KMS-11 (cell line): ENCODE data around the gene VENTX.

Experiments used
- H2AFZ ChIP-seq: fragments of 200-600 bp; sonication (generic); 2 replicates; pipeline ENCODE4 v1.6.1; 2016; ENCODE audit warnings: antibody characterized with exemption, mixed run types, low read depth
- H3K27ac ChIP-seq: fragments of 200-600 bp; sonication (generic); 2 replicates; pipeline ENCODE4 v1.6.1; 2016; ENCODE audit warnings: mild to moderate bottlenecking, mixed run types
- H3K27me3 ChIP-seq: fragments of 200-600 bp; sonication (generic); 2 replicates; pipeline ENCODE4 v1.6.1; 2017; ENCODE audit warnings: mild to moderate bottlenecking, low read depth, mixed run types, moderate library complexity; ENCODE audit not compliant: insufficient read depth
- H3K36me3 ChIP-seq: fragments of 200-600 bp; sonication (generic); 2 replicates; pipeline ENCODE4 v1.6.1; 2017; ENCODE audit warnings: mild to moderate bottlenecking, mixed run types; ENCODE audit not compliant: insufficient read depth
- H3K4me1 ChIP-seq: fragments of 200-600 bp; sonication (generic); 2 replicates; pipeline ENCODE4 v1.6.1; 2016; ENCODE audit warnings: mild to moderate bottlenecking, low read depth, mixed run types; ENCODE audit not compliant: poor library complexity, severe bottlenecking
- H3K4me2 ChIP-seq: fragments of 200-600 bp; sonication (generic); 2 replicates; pipeline ENCODE4 v1.7.0; 2016; ENCODE audit warnings: mild to moderate bottlenecking, mixed run types
- H3K4me3 ChIP-seq: fragments of 200-600 bp; sonication (generic); IDR thresholded peaks from 2 replicates; pipeline ENCODE4 v1.6.1; 2017; ENCODE audit warnings: low read depth, low read length, mixed read lengths; ENCODE audit not compliant: insufficient read depth
- H3K79me2 ChIP-seq: fragments of 200-600 bp; sonication (generic); 2 replicates; pipeline ENCODE4 v1.6.1; 2016; ENCODE audit warnings: low read depth, mixed run types; ENCODE audit not compliant: insufficient read depth
- H3K9ac ChIP-seq: fragments of 200-600 bp; sonication (generic); 2 replicates; pipeline ENCODE4 v1.6.1; 2016; ENCODE audit warnings: mild to moderate bottlenecking, mixed run types
- H4K20me1 ChIP-seq: fragments of 200-600 bp; sonication (generic); 2 replicates; pipeline ENCODE4 v1.6.1; 2016; ENCODE audit warnings: mild to moderate bottlenecking, mixed run types; ENCODE audit not compliant: insufficient read depth
- CTCF ChIP-seq: fragments of 200-600 bp; sonication (generic); conservative IDR thresholded peaks from 2 replicates; pipeline ENCODE4 v1.6.1; 2017; ENCODE audit warnings: low read depth, mild to moderate bottlenecking, antibody characterized with exemption, low read length, moderate library complexity, mixed read lengths

VENTX gene

GRCh38 chr10:133289761-133290160 is 52.1 kb downstream of the VENTX start:
- H3K27ac ChIP-seq, result no peak overlapping the region
- no peak overlapping the region for H3K9ac ChIP-seq
- H3K27me3 ChIP-seq, result no peaks in the 10 kb centered on the region
- no peak overlapping the region for H2AFZ ChIP-seq
- H3K4me2 ChIP-seq, result no peak overlapping the region
- no peak for TF ChIP-seq CTCF
- H4K20me1 ChIP-seq, result no peaks in the 10 kb centered on the region
- no peaks in the 10 kb centered on the region for H3K4me1 ChIP-seq
- no peak overlapping the region for H3K4me3 ChIP-seq
- H3K36me3 ChIP-seq, result no peaks in the 10 kb centered on the region
- H3K79me2 ChIP-seq, result no peaks in the 10 kb centered on the region
